Prostate gland (tissue), 2 donors: ENCODE data around the gene ANKS4B.

ENCODE experiments used
- POLR2A ChIP-seq: fragments of 450-650 bp; IDR thresholded peaks from one replicate; pipeline ENCODE4 v1.6.1; 2016; ENCODE audit warnings: antibody characterized with exemption, mild to moderate bottlenecking
- TF ChIP-seq, protein P1 (sequence below), 4 experiments: fragments of 200-600 bp in 2 of 4; fragments of 450-650 bp in 2 of 4; sonication (generic) in 2 of 4; IDR thresholded peaks; 1 replicate in 3 of 4; 2 replicates in 1 of 4; pipeline ENCODE4 v1.5.1; 2016 to 2019; ENCODE audit warnings: antibody characterized with exemption in 4 of 4, mild to moderate bottlenecking in 2 of 4, moderate library complexity in 2 of 4

GRCh38 chr16:21206550-21206949, 26.9 kb upstream of the ANKS4B start:
- TF ChIP-seq POLR2A, result no peak
- TF ChIP-seq, protein P1, sequence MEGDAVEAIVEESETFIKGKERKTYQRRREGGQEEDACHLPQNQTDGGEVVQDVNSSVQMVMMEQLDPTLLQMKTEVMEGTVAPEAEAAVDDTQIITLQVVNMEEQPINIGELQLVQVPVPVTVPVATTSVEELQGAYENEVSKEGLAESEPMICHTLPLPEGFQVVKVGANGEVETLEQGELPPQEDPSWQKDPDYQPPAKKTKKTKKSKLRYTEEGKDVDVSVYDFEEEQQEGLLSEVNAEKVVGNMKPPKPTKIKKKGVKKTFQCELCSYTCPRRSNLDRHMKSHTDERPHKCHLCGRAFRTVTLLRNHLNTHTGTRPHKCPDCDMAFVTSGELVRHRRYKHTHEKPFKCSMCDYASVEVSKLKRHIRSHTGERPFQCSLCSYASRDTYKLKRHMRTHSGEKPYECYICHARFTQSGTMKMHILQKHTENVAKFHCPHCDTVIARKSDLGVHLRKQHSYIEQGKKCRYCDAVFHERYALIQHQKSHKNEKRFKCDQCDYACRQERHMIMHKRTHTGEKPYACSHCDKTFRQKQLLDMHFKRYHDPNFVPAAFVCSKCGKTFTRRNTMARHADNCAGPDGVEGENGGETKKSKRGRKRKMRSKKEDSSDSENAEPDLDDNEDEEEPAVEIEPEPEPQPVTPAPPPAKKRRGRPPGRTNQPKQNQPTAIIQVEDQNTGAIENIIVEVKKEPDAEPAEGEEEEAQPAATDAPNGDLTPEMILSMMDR (IDR thresholded peaks at IDR 0.05), result no peak
